HG03521 (cell line): Measurements from ENCODE around the gene HIF1A.

Experiments
- ATAC-seq: cut with Tn5 transposase; IDR thresholded peaks from one replicate; pipeline ENCODE4 v1.9.1; 2021; ENCODE audit warnings: mild to moderate bottlenecking, moderate library complexity; ENCODE audit not compliant: unreplicated experiment

HIF1A gene

GRCh38 chr14:61672796-61673195, 22.5 kb upstream of the HIF1A start:
- ATAC-seq = no peak

- ATAC-seq = no peak
These were observed 22.0 kb upstream of the HIF1A start for GRCh38 chr14:61673305-61673704.

GRCh38 chr14:61675291-61675690, 20.0 kb upstream of the HIF1A start:
- no peak for ATAC-seq

- ATAC-seq = no peak
These were observed 17.8 kb upstream of the HIF1A start for GRCh38 chr14:61677479-61677878.

GRCh38 chr14:61678975-61679374, 16.3 kb upstream of the HIF1A start:
- no peak for ATAC-seq

- ATAC-seq = no peak
These were observed 13.9 kb upstream of the HIF1A start for GRCh38 chr14:61681413-61681812.

- ATAC-seq = no peak
These were observed 12.2 kb upstream of the HIF1A start for GRCh38 chr14:61683108-61683507.

GRCh38 chr14:61690039-61690438, 5.3 kb upstream of the HIF1A start:
- no peak for ATAC-seq

- ATAC-seq = no peak
These were observed 4.3 kb upstream of the HIF1A start for GRCh38 chr14:61690982-61691381.

- no peak for ATAC-seq
These were observed 3.8 kb upstream of the HIF1A start for GRCh38 chr14:61691495-61691894.

GRCh38 chr14:61694039-61694438, 1.3 kb upstream of the HIF1A start:
- ATAC-seq = no peak

- peak; percentile 4 for ATAC-seq
These were observed 598 bp downstream of the HIF1A start for GRCh38 chr14:61695695-61696527.

- no peak for ATAC-seq
These were observed 1.5 kb downstream of the HIF1A start for GRCh38 chr14:61696753-61697318.

- no peak for ATAC-seq
These were observed 3.1 kb downstream of the HIF1A start for GRCh38 chr14:61698206-61698980.

GRCh38 chr14:61699027-61699426, 3.7 kb downstream of the HIF1A start:
- ATAC-seq = no peak

- ATAC-seq = no peak
These were observed 5.0 kb downstream of the HIF1A start for GRCh38 chr14:61700104-61700886.

- ATAC-seq = no peak
These were observed 6.6 kb downstream of the HIF1A start for GRCh38 chr14:61701946-61702345.

- ATAC-seq = no peak
These were observed 8.2 kb downstream of the HIF1A start for GRCh38 chr14:61703342-61704129.

- no peak for ATAC-seq
These were observed 9.2 kb downstream of the HIF1A start for GRCh38 chr14:61704554-61704953.

- ATAC-seq = no peak
These were observed 9.7 kb downstream of the HIF1A start for GRCh38 chr14:61705017-61705416.
